ENCODE results near the gene THAP4.
"Not testable (repeated sequence)": the region's sequence is repeated elsewhere in the genome, so short reads cannot be mapped to it uniquely, and the experiment has no call there.

The THAP4 gene

GRCh38 chr2:241586564-241587264 is 50.2 kb downstream of the THAP4 start:
- H3K36me3 ChIP-seq (ENCODE audit: insufficient read depth, low read length), result peaks cover 56% of the 10 kb centered on the region

GRCh38 chr2:241584436-241584835 is 52.5 kb downstream of the THAP4 start:
- no peak overlapping the region for H3K4me3 ChIP-seq (ENCODE audit: low read length)
- H3K4me1 ChIP-seq (ENCODE audit: control insufficient read depth, insufficient read depth, low read length), result no peaks in the 10 kb centered on the region
- peaks cover 18% of the 10 kb centered on the region for H3K9me3 ChIP-seq (replicated peaks; ENCODE audit: low read length)
- no peak overlapping the region for H3K4me2 ChIP-seq (ENCODE audit: low read length)
- H3K9ac ChIP-seq (ENCODE audit: low read depth, low read length), result no peak overlapping the region
- H3K27me3 ChIP-seq (ENCODE audit: control insufficient read depth, insufficient read depth, low read length), result no peaks in the 10 kb centered on the region
- H3K36me3 ChIP-seq (ENCODE audit: insufficient read depth, low read length), result peaks cover 57% of the 10 kb centered on the region

More at GRCh38 chr2:241586564-241587264, 50.2 kb downstream of the THAP4 start:
- Histone ChIP-seq H3K9me3 (replicated peaks; ENCODE audit: low read length) (peaks cover 18% of the 10 kb centered on the region), H3K9ac (ENCODE audit: low read depth, low read length) (no peak overlapping the region), H3K4me1 (ENCODE audit: control insufficient read depth, insufficient read depth, low read length) (no peaks in the 10 kb centered on the region), H3K4me3 (ENCODE audit: low read length) (no peak overlapping the region), H3K4me2 (ENCODE audit: low read length) (no peak overlapping the region), H3K27me3 (ENCODE audit: control insufficient read depth, insufficient read depth, low read length) (no peaks in the 10 kb centered on the region)

- Histone ChIP-seq H3K36me3 (ENCODE audit: insufficient read depth, low read length) (peaks cover 51% of the 10 kb centered on the region), H3K27me3 (ENCODE audit: control insufficient read depth, insufficient read depth, low read length) (no peaks in the 10 kb centered on the region), H3K9me3 (replicated peaks; ENCODE audit: low read length) (peaks cover 18% of the 10 kb centered on the region), H3K4me2 (ENCODE audit: low read length) (no peak overlapping the region), H3K4me3 (ENCODE audit: low read length) (no peak overlapping the region), H3K9ac (ENCODE audit: low read depth, low read length) (no peak overlapping the region), H3K4me1 (ENCODE audit: control insufficient read depth, insufficient read depth, low read length) (no peaks in the 10 kb centered on the region)
Observed at GRCh38 chr2:241582806-241583205, 54.2 kb downstream of the THAP4 start.

- H3K9me3 ChIP-seq (replicated peaks; ENCODE audit: low read length), result peaks cover 17% of the 10 kb centered on the region
- peaks cover 50% of the 10 kb centered on the region for H3K36me3 ChIP-seq (ENCODE audit: insufficient read depth, low read length)
- H3K4me2 ChIP-seq (ENCODE audit: low read length), result no peak overlapping the region
- H3K27me3 ChIP-seq (ENCODE audit: control insufficient read depth, insufficient read depth, low read length), result no peaks in the 10 kb centered on the region
- no peak overlapping the region for H3K9ac ChIP-seq (ENCODE audit: low read depth, low read length)
- no peak overlapping the region for H3K4me3 ChIP-seq (ENCODE audit: low read length)
- no peaks in the 10 kb centered on the region for H3K4me1 ChIP-seq (ENCODE audit: control insufficient read depth, insufficient read depth, low read length)
Observed at GRCh38 chr2:241582328-241582727, 54.6 kb downstream of the THAP4 start.

GRCh38 chr2:241579281-241579680 is 57.7 kb downstream of the THAP4 start:
- no peaks in the 10 kb centered on the region for H3K27me3 ChIP-seq (ENCODE audit: control insufficient read depth, insufficient read depth, low read length)
- no peaks in the 10 kb centered on the region for H3K4me1 ChIP-seq (ENCODE audit: control insufficient read depth, insufficient read depth, low read length)
- H3K9me3 ChIP-seq (replicated peaks; ENCODE audit: low read length), result no peaks in the 10 kb centered on the region
- no peak overlapping the region for H3K4me3 ChIP-seq (ENCODE audit: low read length)
- H3K4me2 ChIP-seq (ENCODE audit: low read length), result no peak overlapping the region
- H3K36me3 ChIP-seq (ENCODE audit: insufficient read depth, low read length), result peaks cover 26% of the 10 kb centered on the region
- no peak overlapping the region for H3K9ac ChIP-seq (ENCODE audit: low read depth, low read length)

- Histone ChIP-seq H3K27me3 (ENCODE audit: control insufficient read depth, insufficient read depth, low read length) (no peaks in the 10 kb centered on the region), H3K4me2 (ENCODE audit: low read length) (no peak overlapping the region), H3K4me1 (ENCODE audit: control insufficient read depth, insufficient read depth, low read length) (no peaks in the 10 kb centered on the region), H3K9me3 (replicated peaks; ENCODE audit: low read length) (no peaks in the 10 kb centered on the region), H3K9ac (ENCODE audit: low read depth, low read length) (no peak overlapping the region), H3K4me3 (ENCODE audit: low read length) (no peak overlapping the region), H3K36me3 (ENCODE audit: insufficient read depth, low read length) (peaks cover 25% of the 10 kb centered on the region)
Observed at GRCh38 chr2:241577413-241578122, 59.4 kb downstream of the THAP4 start.

- no peaks in the 10 kb centered on the region for H3K27me3 ChIP-seq (ENCODE audit: control insufficient read depth, insufficient read depth, low read length)
- no peaks in the 10 kb centered on the region for H3K9me3 ChIP-seq (replicated peaks; ENCODE audit: low read length)
- H3K36me3 ChIP-seq (ENCODE audit: insufficient read depth, low read length), result peaks cover 28% of the 10 kb centered on the region
- no peak overlapping the region for H3K4me2 ChIP-seq (ENCODE audit: low read length)
- no peak overlapping the region for H3K9ac ChIP-seq (ENCODE audit: low read depth, low read length)
- no peak overlapping the region for H3K4me3 ChIP-seq (ENCODE audit: low read length)
- no peaks in the 10 kb centered on the region for H3K4me1 ChIP-seq (ENCODE audit: control insufficient read depth, insufficient read depth, low read length)
Observed at GRCh38 chr2:241576293-241576654, 60.7 kb downstream of the THAP4 start.

GRCh38 chr2:241575624-241576292 is 61.2 kb downstream of the THAP4 start:
- Histone ChIP-seq H3K4me2 (ENCODE audit: low read length) (no peak overlapping the region), H3K9me3 (replicated peaks; ENCODE audit: low read length) (no peaks in the 10 kb centered on the region), H3K27me3 (ENCODE audit: control insufficient read depth, insufficient read depth, low read length) (no peaks in the 10 kb centered on the region), H3K9ac (ENCODE audit: low read depth, low read length) (no peak overlapping the region), H3K4me3 (ENCODE audit: low read length) (no peak overlapping the region), H3K36me3 (ENCODE audit: insufficient read depth, low read length) (peaks cover 30% of the 10 kb centered on the region), H3K4me1 (ENCODE audit: control insufficient read depth, insufficient read depth, low read length) (no peaks in the 10 kb centered on the region)

GRCh38 chr2:241574911-241575623 is 61.9 kb downstream of the THAP4 start:
- Histone ChIP-seq H3K27me3 (ENCODE audit: control insufficient read depth, insufficient read depth, low read length) (no peaks in the 10 kb centered on the region), H3K4me2 (ENCODE audit: low read length) (no peak overlapping the region), H3K4me1 (ENCODE audit: control insufficient read depth, insufficient read depth, low read length) (no peaks in the 10 kb centered on the region), H3K36me3 (ENCODE audit: insufficient read depth, low read length) (peaks cover 27% of the 10 kb centered on the region), H3K4me3 (ENCODE audit: low read length) (no peak overlapping the region), H3K9me3 (replicated peaks; ENCODE audit: low read length) (no peaks in the 10 kb centered on the region), H3K9ac (ENCODE audit: low read depth, low read length) (no peak overlapping the region)

GRCh38 chr2:241573741-241574140 is 63.2 kb downstream of the THAP4 start:
- H3K4me2 ChIP-seq (ENCODE audit: low read length), result no peak overlapping the region
- no peaks in the 10 kb centered on the region for H3K27me3 ChIP-seq (ENCODE audit: control insufficient read depth, insufficient read depth, low read length)
- H3K36me3 ChIP-seq (ENCODE audit: insufficient read depth, low read length), result peaks cover 29% of the 10 kb centered on the region
- no peak overlapping the region for H3K4me3 ChIP-seq (ENCODE audit: low read length)
- no peaks in the 10 kb centered on the region for H3K9me3 ChIP-seq (replicated peaks; ENCODE audit: low read length)
- H3K9ac ChIP-seq (ENCODE audit: low read depth, low read length), result no peak overlapping the region
- no peaks in the 10 kb centered on the region for H3K4me1 ChIP-seq (ENCODE audit: control insufficient read depth, insufficient read depth, low read length)

GRCh38 chr2:241572915-241573651 is 63.9 kb downstream of the THAP4 start:
- peaks cover 29% of the 10 kb centered on the region for H3K36me3 ChIP-seq (ENCODE audit: insufficient read depth, low read length)
- H3K4me1 ChIP-seq (ENCODE audit: control insufficient read depth, insufficient read depth, low read length), result not testable (repeated sequence)

More at GRCh38 chr2:241572915-241573651, 63.9 kb downstream of the THAP4 start:
- not testable (repeated sequence) for H3K4me2 ChIP-seq (ENCODE audit: low read length); H3K9me3 ChIP-seq (replicated peaks; ENCODE audit: low read length); H3K27me3 ChIP-seq (ENCODE audit: control insufficient read depth, insufficient read depth, low read length); H3K4me3 ChIP-seq (ENCODE audit: low read length); H3K9ac ChIP-seq (ENCODE audit: low read depth, low read length)
